ENCODE measurements around the gene PLXNB3.
A peak's percentile ranks its signal among the peaks of the same experiment; 100 is the strongest.
"Not testable (repeated sequence)": the region's sequence is repeated elsewhere in the genome, so short reads cannot be mapped to it uniquely, and the experiment has no call there.

PLXNB3 gene

DNA sequence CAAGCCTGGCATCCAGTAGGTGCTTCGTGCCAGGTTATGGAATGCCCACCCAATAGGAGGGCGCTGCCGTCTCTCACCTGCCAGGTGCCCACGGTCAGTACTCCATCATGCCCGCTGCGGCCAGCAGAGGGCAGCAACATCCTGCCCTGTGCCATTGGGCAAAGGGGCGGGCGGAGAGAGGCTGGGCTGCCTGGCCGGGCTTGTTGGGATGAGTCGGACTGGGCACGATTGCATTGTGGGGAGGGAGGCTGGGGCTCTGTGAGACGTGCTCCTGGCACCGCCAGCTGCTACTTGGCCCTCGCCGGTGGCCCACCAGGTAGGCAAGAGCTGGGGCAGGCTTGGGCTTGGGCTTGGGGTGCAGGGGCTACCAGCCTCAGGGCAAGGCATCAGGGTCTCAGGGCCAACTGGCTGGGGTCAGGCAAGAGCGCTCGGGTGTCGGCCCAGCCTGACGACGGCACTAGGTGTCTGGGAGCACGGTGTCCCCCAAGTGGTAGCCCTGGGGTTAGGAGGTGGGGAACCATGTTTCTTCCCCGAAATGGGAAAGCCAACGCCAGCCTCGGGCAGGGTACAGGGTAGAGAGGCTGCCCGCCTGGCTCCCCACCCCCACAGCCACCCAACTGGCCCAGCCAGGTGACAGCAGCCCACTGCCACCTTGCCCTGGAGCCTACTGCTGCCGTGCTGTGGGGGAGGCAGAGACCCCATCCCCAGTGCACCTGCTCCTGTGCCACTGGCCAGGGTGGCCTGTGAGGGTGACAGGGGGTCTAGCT, at the start of gene PLXNB3:
TSS of gene PLXNB3 (plus strand) at position 261 of the 767 bp plus-strand sequence. CDS start 1,287 bp downstream, outside the sequence.
- peak; percentile 73 to 92 (median 86) for DNase-seq

DNA sequence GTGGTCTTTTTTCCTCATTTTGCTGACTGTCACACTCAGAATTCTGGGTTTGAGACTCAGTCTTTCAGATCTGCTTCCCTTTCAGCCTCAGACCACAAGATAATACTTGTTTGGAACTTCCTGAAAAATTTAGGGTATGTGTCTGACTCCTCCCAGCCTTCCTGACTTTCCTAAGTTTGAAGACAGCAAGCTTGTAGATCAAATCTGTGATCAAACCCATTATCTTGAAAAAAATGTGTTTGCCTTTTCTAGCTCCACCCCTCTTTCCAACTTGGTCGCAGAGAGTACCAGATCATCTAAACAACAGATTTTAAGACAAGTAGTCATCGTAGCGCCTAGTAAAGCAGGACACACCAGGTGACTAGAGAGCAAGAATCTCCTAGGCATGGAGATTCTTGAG, 49.8 kb upstream of the PLXNB3 start:
- DNase-seq, result no peak

DNA sequence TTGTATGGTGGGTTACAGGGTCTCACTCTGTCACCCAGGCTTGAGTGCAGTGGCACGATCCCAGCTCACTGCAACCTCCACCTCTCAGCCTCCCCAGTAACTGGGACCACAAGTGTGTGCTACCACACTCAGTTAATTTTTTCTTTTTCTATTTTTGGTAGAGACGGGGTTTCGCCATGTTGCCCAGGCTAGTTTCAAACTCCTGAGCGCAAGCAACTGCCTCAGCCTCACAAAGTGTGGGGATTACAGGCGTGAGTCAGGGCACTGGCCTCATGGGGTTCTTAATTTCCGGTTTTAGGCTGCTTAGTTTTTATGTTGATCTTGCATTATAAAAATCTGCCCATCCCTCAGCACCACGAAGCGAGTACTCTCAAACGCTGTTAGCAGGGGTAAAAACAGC, 46.6 kb upstream of the PLXNB3 start:
- no peak for DNase-seq

DNA sequence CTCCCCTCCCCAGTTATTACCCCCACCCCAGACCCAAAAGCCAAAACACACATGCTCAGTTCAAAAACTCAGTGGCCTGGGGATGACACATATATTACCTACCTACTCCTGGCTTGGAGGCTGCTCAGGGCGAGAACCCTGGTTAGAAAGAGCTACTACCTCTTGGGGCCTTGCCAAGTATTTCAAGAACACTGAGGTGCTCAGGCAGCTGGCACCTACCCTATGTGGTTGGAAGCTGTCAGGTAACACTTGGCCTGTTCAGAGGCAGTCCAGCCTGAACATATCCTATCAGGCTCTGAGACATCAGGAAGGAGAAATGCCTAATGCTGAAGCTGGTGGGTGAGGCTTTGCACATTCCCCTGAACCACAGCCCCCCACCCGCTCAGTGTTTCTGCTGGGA, 44.8 kb upstream of the PLXNB3 start:
- no peak for DNase-seq

DNA sequence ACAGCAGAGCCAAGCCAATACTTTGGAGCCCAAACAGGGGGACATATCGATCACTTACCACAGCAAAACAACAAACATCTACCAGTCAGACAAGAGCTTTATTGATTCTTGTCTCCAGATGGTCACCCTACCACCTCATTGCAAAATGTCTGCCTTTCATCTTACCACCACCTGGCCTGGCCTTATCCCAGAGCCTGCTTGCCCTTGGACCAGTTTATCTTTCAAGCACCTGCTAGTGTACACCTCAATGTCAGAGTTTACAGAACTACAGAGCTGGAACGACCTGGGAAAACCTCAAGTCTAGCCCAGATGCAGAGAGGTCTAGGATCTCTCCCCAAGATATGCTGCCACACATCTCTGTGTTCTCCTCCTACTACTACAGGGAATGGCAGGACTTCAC, 44.3 kb upstream of the PLXNB3 start:
- no peak for DNase-seq

DNA sequence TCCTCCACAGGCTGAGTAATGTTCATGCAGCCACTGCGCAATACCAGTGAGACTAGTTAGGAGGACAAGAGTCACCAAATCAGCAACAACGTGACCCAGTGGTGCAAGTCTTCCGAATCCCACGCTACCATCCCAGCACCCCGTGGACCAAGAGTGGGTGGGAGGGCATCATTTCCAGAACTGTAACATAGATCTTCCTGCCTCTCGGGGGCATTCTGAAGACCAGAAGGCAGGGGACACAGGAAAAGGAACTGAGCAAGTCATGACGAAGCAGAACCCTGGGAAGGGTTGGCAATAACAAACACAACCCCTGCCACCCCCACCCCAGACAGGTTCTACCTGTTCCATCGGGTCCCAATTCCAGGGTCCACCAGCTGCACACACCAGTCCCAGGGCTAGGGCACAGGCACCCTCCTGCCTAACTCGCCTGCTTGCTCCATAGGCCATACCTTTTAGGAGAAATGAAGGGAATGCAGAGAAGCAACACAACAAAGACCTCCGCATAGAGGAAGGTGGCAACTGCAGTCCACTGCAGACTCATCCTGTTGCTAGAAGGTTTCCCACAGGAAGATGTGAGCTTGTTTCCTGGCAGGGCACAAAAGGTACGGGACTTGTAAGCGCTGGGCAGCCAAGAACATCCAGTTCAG, 41.2 kb upstream of the PLXNB3 start:
- no peak for DNase-seq

DNA sequence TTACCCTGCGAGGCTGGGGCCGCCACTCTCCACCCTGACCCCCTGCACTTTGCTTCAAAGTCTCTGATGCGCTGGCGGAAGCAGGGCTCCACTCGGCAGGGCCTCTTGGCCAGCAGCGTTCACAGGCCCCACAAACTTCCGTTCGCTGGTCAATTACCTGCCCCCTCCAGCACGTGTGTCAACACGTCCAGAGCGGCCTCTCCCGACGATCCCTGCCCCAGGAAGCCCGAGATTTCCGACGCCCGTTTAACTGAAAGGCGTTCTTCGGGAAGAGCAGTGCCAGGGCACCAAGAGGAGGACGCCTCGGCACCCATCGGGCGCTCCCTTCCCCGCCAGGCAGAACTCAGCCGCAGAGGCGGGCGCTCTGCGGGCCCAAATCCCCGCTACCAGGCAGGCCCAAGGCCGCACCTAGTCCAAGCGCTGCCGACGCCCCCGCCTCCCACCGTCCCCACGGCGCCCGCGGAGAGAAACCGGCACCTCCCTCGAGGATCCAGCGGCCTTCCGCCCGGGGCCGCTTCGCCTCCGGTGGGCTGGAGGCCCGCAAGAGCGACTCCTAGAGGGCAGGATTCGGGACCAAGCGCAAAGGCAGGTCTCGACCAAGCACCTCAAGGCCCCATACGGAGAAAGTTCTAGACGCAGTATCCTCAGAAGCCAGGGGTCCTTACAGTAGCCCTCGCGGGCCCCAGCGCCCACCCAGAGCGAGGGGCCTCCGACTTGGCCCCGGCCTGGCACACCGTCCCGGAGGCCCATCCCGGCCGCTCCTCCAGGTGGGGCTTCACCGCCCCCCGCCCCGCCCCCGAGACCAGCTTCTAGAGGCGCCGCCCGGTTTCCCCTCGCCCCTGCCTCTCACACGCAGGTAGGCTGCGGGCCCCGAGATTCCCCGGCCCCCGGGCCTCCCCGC, 40.4 kb upstream of the PLXNB3 start:
- peak; percentile 54 to 87 (median 82) for DNase-seq

DNA sequence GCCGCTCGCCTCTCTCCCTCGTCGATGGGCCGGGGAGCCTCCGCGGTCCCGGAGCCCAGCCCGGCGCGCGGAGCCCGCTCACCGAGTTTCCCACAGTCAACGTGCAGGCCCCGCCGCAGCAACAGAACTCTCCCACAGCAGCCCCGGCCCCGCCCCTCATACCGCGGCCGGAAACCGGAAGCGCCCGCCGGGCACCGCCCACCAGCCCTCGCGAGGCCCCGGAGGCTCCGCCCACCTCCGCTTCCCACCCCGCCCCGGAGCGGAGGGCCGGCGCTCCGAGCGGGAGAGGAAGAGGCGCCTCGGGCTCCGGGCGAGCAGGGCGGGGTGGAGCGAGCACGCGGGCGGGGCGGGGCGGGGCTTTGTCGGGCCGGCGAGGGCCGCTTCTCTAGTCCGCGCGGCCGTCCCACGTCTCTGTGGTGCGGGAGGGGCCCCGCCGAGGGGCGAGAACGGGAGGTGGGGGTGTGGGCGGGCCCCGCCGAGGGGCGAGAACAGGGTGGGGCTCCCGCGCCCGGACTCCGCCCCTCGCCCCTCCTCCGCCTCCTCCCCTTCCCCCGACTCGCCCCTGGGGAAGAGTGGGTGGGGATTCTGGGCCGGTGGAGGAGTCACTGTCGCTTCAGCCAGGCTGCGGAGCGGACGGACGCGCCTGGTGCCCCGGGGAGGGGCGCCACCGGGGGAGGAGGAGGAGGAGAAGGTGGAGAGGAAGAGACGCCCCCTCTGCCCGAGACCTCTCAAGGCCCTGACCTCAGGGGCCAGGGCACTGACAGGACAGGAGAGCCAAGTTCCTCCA, 39.6 kb upstream of the PLXNB3 start, which contains the start of the genes ABCD1 and BCAP31:
TSS of gene ABCD1 (plus strand) at position 605 of the 787 bp plus-strand sequence. CDS start 411 bp downstream, outside the sequence.
TSS of gene BCAP31 (minus strand) at position 136 of the 787 bp plus-strand sequence. CDS start 1,143 bp downstream, outside the sequence.
- DNase-seq, result peak; percentile 94 to 97 (median 95)

DNA sequence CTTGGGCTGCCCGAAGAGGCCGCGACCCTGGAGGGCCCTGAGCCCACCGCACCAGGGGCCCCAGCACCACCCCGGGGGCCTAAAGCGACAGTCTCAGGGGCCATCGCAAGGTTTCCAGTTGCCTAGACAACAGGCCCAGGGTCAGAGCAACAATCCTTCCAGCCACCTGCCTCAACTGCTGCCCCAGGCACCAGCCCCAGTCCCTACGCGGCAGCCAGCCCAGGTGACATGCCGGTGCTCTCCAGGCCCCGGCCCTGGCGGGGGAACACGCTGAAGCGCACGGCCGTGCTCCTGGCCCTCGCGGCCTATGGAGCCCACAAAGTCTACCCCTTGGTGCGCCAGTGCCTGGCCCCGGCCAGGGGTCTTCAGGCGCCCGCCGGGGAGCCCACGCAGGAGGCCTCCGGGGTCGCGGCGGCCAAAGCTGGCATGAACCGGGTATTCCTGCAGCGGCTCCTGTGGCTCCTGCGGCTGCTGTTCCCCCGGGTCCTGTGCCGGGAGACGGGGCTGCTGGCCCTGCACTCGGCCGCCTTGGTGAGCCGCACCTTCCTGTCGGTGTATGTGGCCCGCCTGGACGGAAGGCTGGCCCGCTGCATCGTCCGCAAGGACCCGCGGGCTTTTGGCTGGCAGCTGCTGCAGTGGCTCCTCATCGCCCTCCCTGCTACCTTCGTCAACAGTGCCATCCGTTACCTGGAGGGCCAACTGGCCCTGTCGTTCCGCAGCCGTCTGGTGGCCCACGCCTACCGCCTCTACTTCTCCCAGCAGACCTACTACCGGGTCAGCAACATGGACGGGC, 38.8 kb upstream of the PLXNB3 start:
- DNase-seq, result peak in 1 of 3 experiments; percentile 50

DNA sequence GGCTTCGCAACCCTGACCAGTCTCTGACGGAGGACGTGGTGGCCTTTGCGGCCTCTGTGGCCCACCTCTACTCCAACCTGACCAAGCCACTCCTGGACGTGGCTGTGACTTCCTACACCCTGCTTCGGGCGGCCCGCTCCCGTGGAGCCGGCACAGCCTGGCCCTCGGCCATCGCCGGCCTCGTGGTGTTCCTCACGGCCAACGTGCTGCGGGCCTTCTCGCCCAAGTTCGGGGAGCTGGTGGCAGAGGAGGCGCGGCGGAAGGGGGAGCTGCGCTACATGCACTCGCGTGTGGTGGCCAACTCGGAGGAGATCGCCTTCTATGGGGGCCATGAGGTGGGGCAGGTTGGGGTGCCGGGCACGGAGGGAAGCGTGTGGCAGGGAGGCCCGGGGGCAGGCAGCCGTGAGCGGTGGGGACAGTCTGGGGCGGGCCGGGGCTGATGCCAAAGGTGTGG, 38.2 kb upstream of the PLXNB3 start:
- no peak for DNase-seq

DNA sequence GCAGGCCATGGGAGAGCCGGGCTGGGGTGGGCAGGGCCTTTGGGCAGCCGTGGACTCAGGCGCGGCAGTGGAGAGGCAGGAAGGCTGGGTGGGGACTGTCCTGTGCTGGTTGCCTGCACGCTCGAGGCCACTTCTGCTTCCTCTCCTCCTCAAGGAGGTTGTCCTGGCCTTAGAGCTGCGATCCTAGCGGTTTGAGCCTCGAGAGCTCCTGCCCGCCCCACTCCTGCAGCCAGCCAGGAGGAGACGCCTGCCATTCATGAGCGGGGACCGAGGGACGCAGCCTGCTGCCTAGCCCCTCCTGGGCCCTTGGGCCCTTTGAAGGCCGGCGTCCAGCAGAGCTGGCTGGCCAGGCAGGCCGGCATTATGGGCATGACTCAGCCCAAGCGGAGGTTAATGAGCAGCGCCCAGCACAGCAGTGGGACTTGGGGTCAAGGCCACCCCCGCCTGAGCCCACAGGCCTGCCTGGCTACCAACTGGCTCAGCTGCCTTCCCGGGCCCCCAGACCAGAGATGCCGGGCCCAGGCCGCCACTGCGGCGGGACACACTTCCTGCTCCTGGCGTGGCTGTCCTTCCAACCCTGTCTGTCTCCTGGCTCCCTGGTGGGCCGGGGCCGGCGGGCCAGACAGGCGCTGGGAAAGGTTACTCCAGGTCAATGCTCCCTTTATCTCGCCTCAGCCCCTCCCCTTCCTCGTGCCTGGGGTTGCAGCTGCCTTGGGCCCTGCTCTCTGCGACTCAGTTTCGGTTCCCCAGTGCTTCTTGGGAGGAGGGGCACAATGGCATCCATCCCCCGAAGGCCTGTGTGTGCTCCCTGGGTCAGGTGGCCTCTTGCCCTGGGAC, 37.5 kb upstream of the PLXNB3 start:
- DNase-seq, result peak in 2 of 3 experiments; percentile 44 to 67

DNA sequence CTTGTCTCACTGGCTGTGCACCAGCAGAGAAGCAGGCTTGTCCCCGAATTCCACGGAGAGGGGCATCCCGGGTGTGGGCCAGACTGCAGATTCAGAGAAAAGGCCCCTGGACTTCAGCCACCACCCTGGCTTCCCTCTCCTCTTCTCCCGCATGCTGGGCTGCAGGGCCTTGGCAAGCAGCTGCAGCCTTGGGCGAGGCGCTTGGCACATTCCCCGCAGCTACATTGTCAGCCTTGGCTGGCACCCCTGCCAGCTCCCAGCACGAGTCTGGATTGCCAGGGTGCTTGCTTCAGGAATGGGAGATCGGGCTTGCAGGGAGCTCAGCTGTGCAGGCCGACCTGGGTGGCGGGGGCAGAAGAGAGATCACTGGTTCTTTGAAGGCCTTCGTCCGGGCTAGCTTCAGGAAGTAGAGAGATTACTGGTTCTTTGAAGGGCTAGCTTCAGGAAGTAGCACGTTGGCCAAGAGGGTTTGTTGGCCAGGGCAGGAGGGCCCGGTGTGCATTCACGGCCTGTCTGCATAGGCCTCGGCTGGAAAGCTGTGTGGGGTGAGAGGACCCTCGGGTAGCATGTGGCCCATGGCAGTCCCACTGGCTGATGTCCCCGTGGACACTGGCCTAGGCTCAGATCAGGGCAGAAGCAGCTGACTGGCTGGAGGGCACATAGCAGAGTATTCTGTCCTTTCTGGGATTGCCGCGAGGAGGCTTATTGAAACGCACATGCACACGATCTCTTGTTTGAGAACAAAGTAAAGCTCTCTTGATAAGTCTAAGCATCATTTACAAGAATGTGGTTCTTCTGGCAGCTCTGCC, 36.7 kb upstream of the PLXNB3 start:
- DNase-seq, result peak in 2 of 3 experiments; percentile 31 to 55

DNA sequence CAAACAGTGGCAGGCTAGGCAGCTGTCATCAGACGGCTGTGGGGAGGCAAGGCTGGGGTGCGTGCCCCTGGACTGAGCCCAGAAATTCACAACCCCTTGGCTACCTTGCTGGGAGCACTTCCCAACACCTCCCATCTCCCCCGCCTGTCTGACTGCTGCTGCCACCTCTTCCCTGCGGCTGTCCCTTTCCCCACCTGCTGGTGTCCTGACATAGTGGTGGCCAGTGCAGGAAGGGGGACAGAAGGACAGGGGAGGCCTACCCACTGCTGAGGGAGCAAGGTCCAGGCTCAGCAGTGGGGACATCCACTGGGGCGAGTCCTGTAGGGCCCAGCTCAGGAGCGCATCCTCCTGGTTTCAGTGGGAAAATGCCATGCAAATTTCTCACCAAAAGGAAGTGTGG, 36.0 kb upstream of the PLXNB3 start:
- no peak for DNase-seq

DNA sequence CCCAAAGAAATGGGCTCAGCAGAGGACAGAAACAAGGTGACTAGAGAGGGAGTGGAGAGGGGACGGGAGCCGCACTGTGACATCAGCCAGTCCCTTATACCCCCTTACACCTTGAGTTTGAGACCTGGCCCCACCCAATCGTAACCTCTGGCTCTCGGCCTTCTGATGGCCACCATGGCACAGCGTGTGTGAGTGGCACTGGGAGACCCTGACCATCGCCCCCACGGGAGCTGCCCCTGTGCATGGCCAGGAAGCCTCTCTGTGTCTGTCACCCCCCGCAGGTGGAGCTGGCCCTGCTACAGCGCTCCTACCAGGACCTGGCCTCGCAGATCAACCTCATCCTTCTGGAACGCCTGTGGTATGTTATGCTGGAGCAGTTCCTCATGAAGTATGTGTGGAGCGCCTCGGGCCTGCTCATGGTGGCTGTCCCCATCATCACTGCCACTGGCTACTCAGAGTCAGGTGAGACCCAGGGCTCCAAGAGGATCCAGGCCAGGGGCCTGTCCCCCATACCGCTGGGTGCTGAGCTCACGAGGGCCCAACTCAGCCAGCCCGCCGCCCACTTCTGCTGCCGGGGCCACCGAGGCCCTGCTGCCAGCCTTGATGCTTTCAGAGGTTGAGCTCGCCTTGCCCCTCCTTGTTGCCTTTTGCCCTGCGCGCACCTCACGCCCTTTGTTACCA, 35.0 kb upstream of the PLXNB3 start:
- DNase-seq, result no peak

DNA sequence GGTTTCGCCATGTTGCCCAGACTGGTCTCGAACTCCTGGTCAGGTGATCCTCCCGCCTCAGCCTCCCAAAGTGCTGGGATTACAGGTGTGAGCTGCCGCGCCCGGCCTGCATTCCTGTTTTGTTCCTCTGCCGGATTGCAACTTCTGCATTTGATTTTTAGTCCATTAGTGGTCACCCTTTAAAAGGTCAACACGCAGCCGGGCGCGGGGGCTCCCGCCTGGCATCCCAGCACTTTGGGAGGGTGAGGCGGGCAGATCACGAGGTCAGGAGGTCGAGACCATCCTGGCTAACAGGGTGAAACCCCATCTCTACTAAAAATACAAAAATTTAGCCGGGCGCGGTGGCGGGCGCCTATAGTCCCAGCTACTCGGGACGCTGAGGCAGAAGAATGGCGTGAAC, 33.9 kb upstream of the PLXNB3 start:
- not testable (repeated sequence) for DNase-seq

DNA sequence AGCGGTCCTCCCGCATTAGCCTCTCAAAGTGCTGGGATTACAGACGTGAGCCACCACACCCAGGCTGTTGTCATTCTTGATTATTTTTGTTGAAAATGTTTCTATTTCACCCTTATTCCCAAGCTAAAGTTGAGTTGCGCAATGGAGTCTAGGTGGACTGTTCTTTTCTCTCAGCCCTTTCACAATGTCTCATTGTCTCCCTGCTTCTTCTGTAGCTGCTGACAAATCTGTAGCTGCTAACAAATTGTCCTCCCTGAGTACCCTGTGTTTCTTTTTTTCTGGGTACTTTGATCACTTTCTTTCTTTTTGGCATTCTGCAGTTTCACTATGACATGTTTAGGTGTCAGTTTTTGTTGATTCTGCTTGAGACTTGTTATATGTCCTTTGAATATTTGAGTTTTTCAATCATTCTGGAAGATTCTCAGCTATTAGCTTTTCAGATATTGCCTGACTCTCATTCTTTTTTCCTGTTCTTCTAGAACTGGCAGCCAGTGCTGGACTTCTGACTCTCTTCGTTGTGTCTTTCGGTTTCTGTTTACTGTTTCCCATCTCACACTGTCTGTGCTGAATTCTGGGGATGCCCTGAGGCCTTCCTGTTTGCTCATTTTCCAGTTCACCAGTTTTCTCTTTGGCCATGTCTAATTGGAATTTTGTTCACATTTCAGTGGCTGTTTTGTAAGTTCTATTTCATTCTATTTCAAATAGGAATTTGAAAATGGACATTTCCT, 32.8 kb upstream of the PLXNB3 start:
- no peak for DNase-seq

DNA sequence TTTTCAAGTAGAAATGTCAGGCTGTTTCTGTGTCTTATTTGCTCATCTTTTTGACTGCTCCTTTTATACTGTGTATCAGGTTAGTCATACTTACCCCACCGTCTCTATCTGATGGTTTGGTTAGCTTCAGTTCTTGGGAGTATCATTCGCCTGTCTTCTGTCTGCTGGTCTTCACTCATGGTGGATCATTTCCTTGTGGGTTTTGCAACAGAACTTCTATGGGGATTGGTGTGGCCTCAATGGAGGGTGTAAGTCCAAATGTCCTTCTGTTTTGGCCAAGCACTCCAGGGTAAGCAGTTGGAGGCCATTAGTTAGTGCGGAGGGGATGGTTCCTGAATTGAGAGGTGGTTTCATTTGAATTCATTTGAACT, 32.2 kb upstream of the PLXNB3 start:
- DNase-seq, result no peak

DNA sequence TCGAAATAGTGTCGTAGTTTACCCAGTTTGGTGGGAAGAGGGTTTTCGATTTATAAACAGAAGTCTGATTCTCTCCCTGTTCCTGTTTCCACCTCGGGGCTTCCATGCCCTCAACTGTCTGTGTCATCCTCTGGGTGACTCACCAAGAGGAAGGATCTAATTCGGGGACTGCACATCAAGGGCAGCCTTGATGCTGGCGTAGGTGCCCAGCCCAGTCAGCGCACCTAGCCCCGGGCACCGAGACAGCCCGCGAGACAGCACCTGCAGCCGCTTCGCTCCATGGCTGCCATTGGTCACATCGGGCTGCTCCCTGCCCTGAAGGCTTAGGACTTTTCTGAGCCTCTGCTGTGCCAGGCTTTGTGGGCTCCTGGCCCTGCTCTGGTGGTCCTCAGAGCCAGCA, 31.6 kb upstream of the PLXNB3 start:
- DNase-seq, result no peak
